HEK293 (cell line): ENCODE measurements around the gene TAPBP.

ENCODE experiments used
- CTCF ChIA-PET: fragments of 350-600 bp; formaldehyde crosslinking; extraction: SDS; loops from one replicate; lab custom pipeline; 2021; ENCODE audit warnings: antibody characterized with exemption; lab: Yijun Ruan, JAX
- POLR2A ChIA-PET: fragments of 300-600 bp; formaldehyde crosslinking; extraction: SDS; loops from one replicate; lab custom pipeline; 2020; ENCODE audit warnings: antibody characterized with exemption, inconsistent platforms; lab: Yijun Ruan, JAX
- H3K27ac ChIP-seq: fragments of 200-500 bp; sonication (Bioruptor generic); 2 replicates; pipeline ENCODE4 v1.5.1; 2014; ENCODE audit warnings: low read depth, low read length, control low read depth, inconsistent platforms; ENCODE audit errors: extremely low read depth
- H3K36me3 ChIP-seq, 2 experiments: fragments of 200-500 bp in 1 of 2; sonication (Bioruptor generic) in 1 of 2; 1 replicate in 1 of 2; 2 replicates in 1 of 2; pipeline ENCODE4 v1.5.1; 2014 to 2017; ENCODE audit warnings: inconsistent platforms in 2 of 2, low read length in 2 of 2; ENCODE audit not compliant: control insufficient read depth in 2 of 2, insufficient read depth in 1 of 2
- H3K4me1 ChIP-seq: fragments of 200-500 bp; sonication (Bioruptor generic); 2 replicates; pipeline ENCODE4 v1.5.1; 2014; ENCODE audit warnings: mild to moderate bottlenecking, low read length, inconsistent platforms; ENCODE audit not compliant: control insufficient read depth, insufficient read depth
- H3K4me3 ChIP-seq: 2 replicates; pipeline ENCODE4 v1.5.1; 2011; ENCODE audit warnings: low read depth, mild to moderate bottlenecking, control low read depth, low read length, moderate library complexity
- H3K9me3 ChIP-seq: fragments of 200-500 bp; sonication (Bioruptor generic); 2 replicates; pipeline ENCODE4 v1.5.1; 2014; ENCODE audit warnings: low read depth, low read length, inconsistent platforms; ENCODE audit not compliant: control insufficient read depth, insufficient read depth
- GLI4 ChIP-seq: fragments of 450-650 bp; formaldehyde crosslinking; IDR thresholded peaks from 2 replicates; pipeline ENCODE4 v1.5.1; 2016; ENCODE audit warnings: missing biosample characterization, missing genetic modification characterization
- HOXA7 ChIP-seq: sonication (generic); formaldehyde crosslinking; IDR thresholded peaks from 2 replicates; pipeline ENCODE4 v1.8.1; 2022; ENCODE audit warnings: missing genetic modification reagents, borderline replicate concordance
- IKZF3 ChIP-seq: fragments of 450-650 bp; IDR thresholded peaks from 2 replicates; pipeline ENCODE4 v1.5.0; 2018; ENCODE audit warnings: missing biosample characterization, mild to moderate bottlenecking, missing genetic modification characterization, moderate library complexity
- OSR2 ChIP-seq: fragments of 450-650 bp; formaldehyde crosslinking; IDR thresholded peaks from 2 replicates; pipeline ENCODE4 v1.5.1; 2016; ENCODE audit warnings: missing biosample characterization, missing genetic modification characterization
- SP2 ChIP-seq: fragments of 450-650 bp; formaldehyde crosslinking; IDR thresholded peaks from 2 replicates; pipeline ENCODE4 v1.5.1; 2016; ENCODE audit warnings: missing biosample characterization, missing genetic modification characterization
- ZBTB20 ChIP-seq: fragments of 450-650 bp; formaldehyde crosslinking; IDR thresholded peaks from 2 replicates; pipeline ENCODE4 v1.5.1; 2016; ENCODE audit warnings: missing biosample characterization, missing genetic modification characterization
- ZIC2 ChIP-seq: fragments of 450-650 bp; formaldehyde crosslinking; IDR thresholded peaks from 2 replicates; pipeline ENCODE4 v1.5.1; 2016; ENCODE audit warnings: missing biosample characterization, missing genetic modification characterization
- ZNF16 ChIP-seq: fragments of 450-650 bp; formaldehyde crosslinking; IDR thresholded peaks from 2 replicates; pipeline ENCODE4 v1.5.1; 2016; ENCODE audit warnings: low read depth, missing biosample characterization, missing genetic modification characterization
- ZNF223 ChIP-seq: fragments of 450-650 bp; formaldehyde crosslinking; IDR thresholded peaks from 2 replicates; pipeline ENCODE4 v1.5.1; 2016; ENCODE audit warnings: missing biosample characterization, missing genetic modification characterization
- ZNF23 ChIP-seq: fragments of 450-650 bp; formaldehyde crosslinking; IDR thresholded peaks from 2 replicates; pipeline ENCODE4 v1.5.1; 2016; ENCODE audit warnings: missing biosample characterization, missing genetic modification characterization, borderline replicate concordance
- ZNF239 ChIP-seq: fragments of 450-650 bp; formaldehyde crosslinking; IDR thresholded peaks from 2 replicates; pipeline ENCODE4 v1.5.1; 2016; ENCODE audit warnings: missing biosample characterization, missing genetic modification characterization
- ZNF24 ChIP-seq: fragments of 450-650 bp; formaldehyde crosslinking; IDR thresholded peaks from 2 replicates; pipeline ENCODE4 v1.5.1; 2016; ENCODE audit warnings: missing biosample characterization, missing genetic modification characterization
- ZNF266 ChIP-seq: fragments of 450-650 bp; formaldehyde crosslinking; IDR thresholded peaks from 2 replicates; pipeline ENCODE4 v1.5.1; 2016; ENCODE audit warnings: missing biosample characterization, missing genetic modification characterization, low read depth
- ZNF292 ChIP-seq: fragments of 450-650 bp; formaldehyde crosslinking; IDR thresholded peaks from 2 replicates; pipeline ENCODE4 v1.5.1; 2016; ENCODE audit warnings: low read depth, missing biosample characterization, missing genetic modification characterization, borderline replicate concordance
- ZNF529 ChIP-seq: fragments of 450-650 bp; formaldehyde crosslinking; IDR thresholded peaks from 2 replicates; pipeline ENCODE4 v1.5.1; 2017; ENCODE audit warnings: missing genetic modification characterization, missing biosample characterization; ENCODE audit not compliant: insufficient replicate concordance
- ZNF561 ChIP-seq: fragments of 450-650 bp; IDR thresholded peaks from 2 replicates; pipeline ENCODE4 v1.5.1; 2018; ENCODE audit warnings: missing biosample characterization, missing genetic modification characterization, borderline replicate concordance
- ZNF596 ChIP-seq: fragments of 450-650 bp; IDR thresholded peaks from 2 replicates; pipeline ENCODE4 v1.5.0; 2018; ENCODE audit warnings: missing biosample characterization, mild to moderate bottlenecking, missing genetic modification characterization, moderate library complexity
- ZNF658 ChIP-seq: fragments of 450-650 bp; formaldehyde crosslinking; IDR thresholded peaks from 2 replicates; pipeline ENCODE4; 2016; ENCODE audit warnings: missing biosample characterization, missing genetic modification characterization
- ZNF76 ChIP-seq: fragments of 450-650 bp; formaldehyde crosslinking; IDR thresholded peaks from 2 replicates; pipeline ENCODE4; 2016; ENCODE audit warnings: low read depth, missing biosample characterization, missing genetic modification characterization, borderline replicate concordance
- ZNF791 ChIP-seq: fragments of 450-650 bp; formaldehyde crosslinking; IDR thresholded peaks from 2 replicates; pipeline ENCODE4 v1.5.1; 2016; ENCODE audit warnings: missing biosample characterization, missing genetic modification characterization
- TF ChIP-seq, protein P1 (sequence below): fragments of 450-650 bp; formaldehyde crosslinking; IDR thresholded peaks from 2 replicates; pipeline ENCODE4 v1.5.1; 2016; ENCODE audit warnings: missing biosample characterization, missing genetic modification characterization
- TF ChIP-seq, protein P2 (sequence below): fragments of 450-650 bp; formaldehyde crosslinking; IDR thresholded peaks from 2 replicates; pipeline ENCODE4 v1.5.1; 2016; ENCODE audit warnings: missing biosample characterization, missing genetic modification characterization
- TF ChIP-seq, protein P3 (sequence below): fragments of 450-650 bp; formaldehyde crosslinking; IDR thresholded peaks from 2 replicates; pipeline ENCODE4 v1.5.1; 2016; ENCODE audit warnings: missing biosample characterization, missing genetic modification characterization
- TF ChIP-seq, protein P4 (sequence below): fragments of 450-650 bp; formaldehyde crosslinking; IDR thresholded peaks from 2 replicates; pipeline ENCODE4 v1.5.1; 2016; ENCODE audit warnings: missing biosample characterization, missing genetic modification characterization, low read depth
- TF ChIP-seq, protein P5 (sequence below): fragments of 450-650 bp; formaldehyde crosslinking; IDR thresholded peaks from 2 replicates; pipeline ENCODE4 v1.5.1; 2016; ENCODE audit warnings: missing biosample characterization, missing genetic modification characterization

The TAPBP gene

DNA sequence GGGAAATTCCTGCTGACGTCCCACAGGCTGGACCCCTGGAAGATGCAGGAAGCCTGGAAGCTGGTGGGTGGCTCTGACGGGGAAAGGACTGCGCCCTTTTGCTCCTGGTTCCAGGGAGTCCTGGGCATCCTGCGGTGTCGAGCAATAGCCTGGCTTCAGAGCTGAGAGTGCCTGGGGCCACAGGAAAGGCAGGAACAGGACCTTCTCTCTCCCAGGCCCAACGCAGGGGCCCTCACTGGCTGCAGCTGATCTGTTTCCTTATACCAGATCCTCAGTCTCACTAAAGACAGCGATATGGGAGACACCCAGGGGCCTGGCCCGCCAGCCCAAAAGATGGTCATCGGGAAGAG lies 35.5 kb downstream of the TAPBP start:
- Histone ChIP-seq H3K27ac (no peak overlapping the region), H3K36me3 (peaks cover 26 to 85% of the 10 kb centered on the region in 2 experiments), H3K4me3 (no peak overlapping the region), H3K9me3 (no peaks in the 10 kb centered on the region), H3K4me1 (peaks cover 30% of the 10 kb centered on the region)
- ChIA-PET POLR2A (interaction anchor here (1.7 to 6.5 kb wide), 8 partner anchors 11 to 307 kb away, joined by 6 to 92 read pairs (median 22); partner anchors contain the start of genes CUTA, PFDN6, RGL2 and WDR46), CTCF (interaction anchor here (0.6 to 2.7 kb wide), 12 partner anchors 11 to 293 kb away, joined by 3 to 13 read pairs (median 5); partner anchors contain the start of genes PFDN6, RGL2 and WDR46)
- TF ChIP-seq ZNF266 (tag by site-specific recombination), result no peak
- TF ChIP-seq IKZF3 (tag by site-specific recombination), result peak; percentile 70
- 0 out of 2 replicates have a peak, but pooled peaks have one; percentile 39 for TF ChIP-seq ZIC2 (tag by site-specific recombination)

DNA sequence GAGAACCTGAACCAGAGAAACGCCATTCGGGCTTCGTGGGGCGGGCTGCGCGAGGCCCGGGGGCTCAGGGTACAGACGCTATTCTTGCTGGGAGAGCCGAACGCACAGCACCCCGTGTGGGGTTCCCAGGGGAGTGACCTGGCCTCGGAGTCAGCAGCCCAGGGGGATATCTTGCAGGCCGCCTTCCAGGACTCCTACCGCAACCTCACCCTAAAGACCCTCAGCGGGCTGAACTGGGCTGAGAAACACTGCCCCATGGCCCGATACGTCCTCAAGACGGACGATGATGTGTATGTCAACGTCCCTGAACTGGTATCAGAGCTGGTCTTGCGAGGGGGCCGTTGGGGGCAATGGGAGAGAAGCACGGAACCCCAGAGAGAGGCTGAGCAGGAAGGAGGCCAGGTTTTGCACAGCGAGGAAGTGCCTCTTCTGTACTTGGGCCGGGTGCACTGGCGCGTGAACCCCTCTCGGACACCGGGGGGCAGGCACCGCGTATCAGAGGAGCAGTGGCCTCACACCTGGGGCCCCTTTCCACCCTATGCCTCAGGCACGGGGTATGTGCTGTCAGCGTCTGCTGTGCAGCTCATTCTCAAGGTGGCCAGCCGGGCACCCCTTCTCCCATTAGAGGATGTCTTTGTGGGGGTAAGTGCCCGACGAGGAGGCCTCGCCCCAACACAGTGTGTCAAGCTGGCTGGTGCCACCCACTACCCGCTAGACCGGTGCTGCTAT lies 36.1 kb downstream of the TAPBP start:
- CTCF ChIA-PET, result interaction anchor here (0.6 to 2.5 kb wide), 27 partner anchors 9 to 354 kb away, joined by 3 to 22 read pairs (median 5); partner anchors contain the start of genes CUTA, PFDN6 and WDR46
- POLR2A ChIA-PET, result interaction anchor here (0.7 to 6.5 kb wide), 28 partner anchors 12 to 306 kb away, joined by 3 to 92 read pairs (median 6); partner anchors contain the start of genes BAK1, CUTA, PFDN6 and RGL2
- Histone ChIP-seq H3K4me1 (peaks cover 31% of the 10 kb centered on the region), H3K27ac (peak overlapping the region; percentile 79), H3K9me3 (no peaks in the 10 kb centered on the region), H3K36me3 (peaks cover 23 to 88% of the 10 kb centered on the region in 2 experiments), H3K4me3 (peak overlapping the region; percentile 56)
- no peak for TF ChIP-seq ZNF561 (tag by site-specific recombination)
- TF ChIP-seq OSR2 (tag by site-specific recombination), result no peak
- TF ChIP-seq ZNF658 (tag by site-specific recombination), result no peak
- no peak for TF ChIP-seq ZNF76 (tag by site-specific recombination)
- peak; percentile 11 for TF ChIP-seq ZBTB20 (tag by site-specific recombination)
- no peak for TF ChIP-seq GLI4 (tag by site-specific recombination)
- no peak for TF ChIP-seq ZNF292 (tag by site-specific recombination)
- TF ChIP-seq, protein P1, sequence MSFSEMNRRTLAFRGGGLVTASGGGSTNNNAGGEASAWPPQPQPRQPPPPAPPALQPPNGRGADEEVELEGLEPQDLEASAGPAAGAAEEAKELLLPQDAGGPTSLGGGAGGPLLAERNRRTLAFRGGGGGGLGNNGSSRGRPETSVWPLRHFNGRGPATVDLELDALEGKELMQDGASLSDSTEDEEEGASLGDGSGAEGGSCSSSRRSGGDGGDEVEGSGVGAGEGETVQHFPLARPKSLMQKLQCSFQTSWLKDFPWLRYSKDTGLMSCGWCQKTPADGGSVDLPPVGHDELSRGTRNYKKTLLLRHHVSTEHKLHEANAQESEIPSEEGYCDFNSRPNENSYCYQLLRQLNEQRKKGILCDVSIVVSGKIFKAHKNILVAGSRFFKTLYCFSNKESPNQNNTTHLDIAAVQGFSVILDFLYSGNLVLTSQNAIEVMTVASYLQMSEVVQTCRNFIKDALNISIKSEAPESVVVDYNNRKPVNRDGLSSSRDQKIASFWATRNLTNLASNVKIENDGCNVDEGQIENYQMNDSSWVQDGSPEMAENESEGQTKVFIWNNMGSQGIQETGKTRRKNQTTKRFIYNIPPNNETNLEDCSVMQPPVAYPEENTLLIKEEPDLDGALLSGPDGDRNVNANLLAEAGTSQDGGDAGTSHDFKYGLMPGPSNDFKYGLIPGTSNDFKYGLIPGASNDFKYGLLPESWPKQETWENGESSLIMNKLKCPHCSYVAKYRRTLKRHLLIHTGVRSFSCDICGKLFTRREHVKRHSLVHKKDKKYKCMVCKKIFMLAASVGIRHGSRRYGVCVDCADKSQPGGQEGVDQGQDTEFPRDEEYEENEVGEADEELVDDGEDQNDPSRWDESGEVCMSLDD (tag by site-specific recombination), result 0 out of 2 replicates have a peak, but pooled peaks have one; percentile 12
- no peak for TF ChIP-seq ZNF16 (tag by site-specific recombination)
- TF ChIP-seq, protein P2, sequence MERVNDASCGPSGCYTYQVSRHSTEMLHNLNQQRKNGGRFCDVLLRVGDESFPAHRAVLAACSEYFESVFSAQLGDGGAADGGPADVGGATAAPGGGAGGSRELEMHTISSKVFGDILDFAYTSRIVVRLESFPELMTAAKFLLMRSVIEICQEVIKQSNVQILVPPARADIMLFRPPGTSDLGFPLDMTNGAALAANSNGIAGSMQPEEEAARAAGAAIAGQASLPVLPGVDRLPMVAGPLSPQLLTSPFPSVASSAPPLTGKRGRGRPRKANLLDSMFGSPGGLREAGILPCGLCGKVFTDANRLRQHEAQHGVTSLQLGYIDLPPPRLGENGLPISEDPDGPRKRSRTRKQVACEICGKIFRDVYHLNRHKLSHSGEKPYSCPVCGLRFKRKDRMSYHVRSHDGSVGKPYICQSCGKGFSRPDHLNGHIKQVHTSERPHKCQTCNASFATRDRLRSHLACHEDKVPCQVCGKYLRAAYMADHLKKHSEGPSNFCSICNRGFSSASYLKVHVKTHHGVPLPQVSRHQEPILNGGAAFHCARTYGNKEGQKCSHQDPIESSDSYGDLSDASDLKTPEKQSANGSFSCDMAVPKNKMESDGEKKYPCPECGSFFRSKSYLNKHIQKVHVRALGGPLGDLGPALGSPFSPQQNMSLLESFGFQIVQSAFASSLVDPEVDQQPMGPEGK, result no peak
- TF ChIP-seq ZNF23 (tag by site-specific recombination), result 0 out of 2 replicates have a peak, but pooled peaks have one; percentile 9
- no peak for TF ChIP-seq ZNF24 (tag by site-specific recombination)
- TF ChIP-seq, protein P3, sequence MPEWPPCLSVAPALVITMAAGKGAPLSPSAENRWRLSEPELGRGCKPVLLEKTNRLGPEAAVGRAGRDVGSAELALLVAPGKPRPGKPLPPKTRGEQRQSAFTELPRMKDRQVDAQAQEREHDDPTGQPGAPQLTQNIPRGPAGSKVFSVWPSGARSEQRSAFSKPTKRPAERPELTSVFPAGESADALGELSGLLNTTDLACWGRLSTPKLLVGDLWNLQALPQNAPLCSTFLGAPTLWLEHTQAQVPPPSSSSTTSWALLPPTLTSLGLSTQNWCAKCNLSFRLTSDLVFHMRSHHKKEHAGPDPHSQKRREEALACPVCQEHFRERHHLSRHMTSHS (tag by site-specific recombination), result no peak
- TF ChIP-seq HOXA7 (CRISPR knock-in tag), result no peak
- TF ChIP-seq ZNF223 (tag by site-specific recombination), result no peak
- TF ChIP-seq ZNF239 (tag by site-specific recombination), result no peak
- TF ChIP-seq ZNF791 (tag by site-specific recombination), result no peak
- TF ChIP-seq, protein P4, sequence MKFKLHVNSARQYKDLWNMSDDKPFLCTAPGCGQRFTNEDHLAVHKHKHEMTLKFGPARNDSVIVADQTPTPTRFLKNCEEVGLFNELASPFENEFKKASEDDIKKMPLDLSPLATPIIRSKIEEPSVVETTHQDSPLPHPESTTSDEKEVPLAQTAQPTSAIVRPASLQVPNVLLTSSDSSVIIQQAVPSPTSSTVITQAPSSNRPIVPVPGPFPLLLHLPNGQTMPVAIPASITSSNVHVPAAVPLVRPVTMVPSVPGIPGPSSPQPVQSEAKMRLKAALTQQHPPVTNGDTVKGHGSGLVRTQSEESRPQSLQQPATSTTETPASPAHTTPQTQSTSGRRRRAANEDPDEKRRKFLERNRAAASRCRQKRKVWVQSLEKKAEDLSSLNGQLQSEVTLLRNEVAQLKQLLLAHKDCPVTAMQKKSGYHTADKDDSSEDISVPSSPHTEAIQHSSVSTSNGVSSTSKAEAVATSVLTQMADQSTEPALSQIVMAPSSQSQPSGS (tag by site-specific recombination), result no peak
- TF ChIP-seq, protein P5, sequence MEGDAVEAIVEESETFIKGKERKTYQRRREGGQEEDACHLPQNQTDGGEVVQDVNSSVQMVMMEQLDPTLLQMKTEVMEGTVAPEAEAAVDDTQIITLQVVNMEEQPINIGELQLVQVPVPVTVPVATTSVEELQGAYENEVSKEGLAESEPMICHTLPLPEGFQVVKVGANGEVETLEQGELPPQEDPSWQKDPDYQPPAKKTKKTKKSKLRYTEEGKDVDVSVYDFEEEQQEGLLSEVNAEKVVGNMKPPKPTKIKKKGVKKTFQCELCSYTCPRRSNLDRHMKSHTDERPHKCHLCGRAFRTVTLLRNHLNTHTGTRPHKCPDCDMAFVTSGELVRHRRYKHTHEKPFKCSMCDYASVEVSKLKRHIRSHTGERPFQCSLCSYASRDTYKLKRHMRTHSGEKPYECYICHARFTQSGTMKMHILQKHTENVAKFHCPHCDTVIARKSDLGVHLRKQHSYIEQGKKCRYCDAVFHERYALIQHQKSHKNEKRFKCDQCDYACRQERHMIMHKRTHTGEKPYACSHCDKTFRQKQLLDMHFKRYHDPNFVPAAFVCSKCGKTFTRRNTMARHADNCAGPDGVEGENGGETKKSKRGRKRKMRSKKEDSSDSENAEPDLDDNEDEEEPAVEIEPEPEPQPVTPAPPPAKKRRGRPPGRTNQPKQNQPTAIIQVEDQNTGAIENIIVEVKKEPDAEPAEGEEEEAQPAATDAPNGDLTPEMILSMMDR (tag by site-specific recombination), result peak; percentile 49; the same call in 1 of the 2 replicates
- no peak for TF ChIP-seq ZNF529 (tag by site-specific recombination)
- TF ChIP-seq SP2 (tag by site-specific recombination), result no peak
- no peak for TF ChIP-seq ZNF596
